ENCODE measurements around the gene ATXN3.

ATXN3 gene

GRCh38 chr14:92099802-92100201 lies 6.6 kb downstream of the ATXN3 start (continued):
- TF ChIP-seq PRDM10 (tag by site-specific recombination; IDR thresholded peaks at IDR 0.05), result peak; percentile 82
- TF ChIP-seq ZNF221 (tag by site-specific recombination; IDR thresholded peaks at IDR 0.05; ENCODE audit: borderline replicate concordance), result no peak

- Histone ChIP-seq H3K4me1 (ENCODE audit: control insufficient read depth, insufficient read depth, low read length) (no peaks in the 10 kb centered on the region), H3K27ac (ENCODE audit: extremely low read depth, low read depth, low read length) (no peak overlapping the region), H3K9me3 (ENCODE audit: control insufficient read depth, insufficient read depth, low read depth, low read length) (no peaks in the 10 kb centered on the region), H3K36me3 (ENCODE audit: control insufficient read depth in 2 of 2, insufficient read depth in 1 of 2, low read length in 2 of 2) (peaks cover 36 to 42% of the 10 kb centered on the region in 2 experiments), H3K4me3 (ENCODE audit: low read depth, low read length) (no peak overlapping the region)
- TF ChIP-seq ZNF560 (tag by site-specific recombination; IDR thresholded peaks at IDR 0.05; ENCODE audit: borderline replicate concordance) (no peak), ZNF239 (tag by site-specific recombination; IDR thresholded peaks at IDR 0.05) (no peak), CTCF (tag by site-specific recombination; IDR thresholded peaks at IDR 0.05) (peak; percentile 37)
- POLR2A ChIA-PET, result no interaction called here
- CTCF ChIA-PET, result interaction anchor here (0.6 to 1.0 kb wide), 3 partner anchors 14 to 561 kb away, joined by 3 to 7 read pairs (median 4); no protein-coding TSS in a partner anchor
Observed at GRCh38 chr14:92093320-92093719, 13.1 kb downstream of the ATXN3 start.

- Histone ChIP-seq H3K4me1 (ENCODE audit: control insufficient read depth, insufficient read depth, low read length) (no peaks in the 10 kb centered on the region), H3K4me3 (ENCODE audit: low read depth, low read length) (no peak overlapping the region), H3K9me3 (ENCODE audit: control insufficient read depth, insufficient read depth, low read depth, low read length) (no peaks in the 10 kb centered on the region), H3K36me3 (ENCODE audit: control insufficient read depth in 2 of 2, insufficient read depth in 1 of 2, low read length in 2 of 2) (peaks cover 34 to 41% of the 10 kb centered on the region in 2 experiments), H3K27ac (ENCODE audit: extremely low read depth, low read depth, low read length) (no peak overlapping the region)
- ChIA-PET CTCF (interaction anchor here (1.6 kb wide), 1 partner anchor 17 kb away, joined by 3 read pairs; no protein-coding TSS in a partner anchor), POLR2A (interaction anchor here (0.6 kb wide), 1 partner anchor 54 kb away, joined by 4 read pairs; no protein-coding TSS in a partner anchor)
- no peak for TF ChIP-seq ZSCAN4 (tag by site-specific recombination; IDR thresholded peaks at IDR 0.05)
- no peak for TF ChIP-seq ZNF677 (tag by site-specific recombination; IDR thresholded peaks at IDR 0.05)
- no peak for TF ChIP-seq CTCF (tag by site-specific recombination; IDR thresholded peaks at IDR 0.05)
- TF ChIP-seq ZNF549 (tag by site-specific recombination; IDR thresholded peaks at IDR 0.05), result no peak
- no peak for TF ChIP-seq ZNF121 (tag by site-specific recombination; IDR thresholded peaks at IDR 0.05)
- no peak for TF ChIP-seq ZXDB (tag by site-specific recombination; IDR thresholded peaks at IDR 0.05)
- TF ChIP-seq ZNF501 (tag by site-specific recombination; IDR thresholded peaks at IDR 0.05), result no peak
- TF ChIP-seq ZNF670 (tag by site-specific recombination; IDR thresholded peaks at IDR 0.05; ENCODE audit: low read depth), result no peak
- no peak for TF ChIP-seq ZNF26 (tag by site-specific recombination; IDR thresholded peaks at IDR 0.05)
- no peak for TF ChIP-seq ZNF548 (tag by site-specific recombination; IDR thresholded peaks at IDR 0.05)
- TF ChIP-seq ZNF362 (tag by site-specific recombination; IDR thresholded peaks at IDR 0.05), result no peak
- no peak for TF ChIP-seq KLF17 (tag by site-specific recombination; IDR thresholded peaks at IDR 0.05)
- TF ChIP-seq ZNF280C (tag by site-specific recombination; IDR thresholded peaks at IDR 0.05), result no peak
Observed at GRCh38 chr14:92088494-92088893, 17.9 kb downstream of the ATXN3 start.
